ENCODE measurements around the gene WNK1.

WNK1 gene

DNA sequence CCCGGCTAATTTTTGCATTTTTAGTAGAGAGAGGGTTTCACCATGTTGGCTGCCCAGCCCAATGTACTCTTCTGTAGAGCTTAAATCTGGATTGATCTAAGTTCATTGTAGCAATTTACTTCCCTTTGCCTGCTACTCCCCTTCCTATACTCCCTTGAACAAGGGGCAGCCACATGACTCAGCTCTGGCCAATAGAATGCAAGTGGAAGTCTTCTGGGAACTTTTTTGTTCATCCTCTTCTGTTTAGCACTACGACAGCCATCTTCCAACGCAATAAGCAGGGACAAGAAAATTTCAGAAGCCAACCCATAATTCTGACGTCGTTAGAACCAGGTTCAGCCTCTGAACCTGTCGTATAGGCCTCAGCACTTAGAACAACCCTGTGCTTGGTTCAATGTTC lies 203.6 kb downstream of the WNK1 start:
- no peak for DNase-seq

- no peak for DNase-seq
Measured at GRCh38 chr12:958588-959123, 206.3 kb downstream of the WNK1 start.
